Pons (tissue), 1 donor: ENCODE results near the gene SPPL2C.
"Not testable (repeated sequence)": the region's sequence is repeated elsewhere in the genome, so short reads cannot be mapped to it uniquely, and the experiment has no call there.

Experiments
- DNase-seq: peaks from one replicate; pipeline ENCODE4 v3.0.0-alpha.2; 2016; ENCODE audit warnings: low spot score

The SPPL2C gene

DNA sequence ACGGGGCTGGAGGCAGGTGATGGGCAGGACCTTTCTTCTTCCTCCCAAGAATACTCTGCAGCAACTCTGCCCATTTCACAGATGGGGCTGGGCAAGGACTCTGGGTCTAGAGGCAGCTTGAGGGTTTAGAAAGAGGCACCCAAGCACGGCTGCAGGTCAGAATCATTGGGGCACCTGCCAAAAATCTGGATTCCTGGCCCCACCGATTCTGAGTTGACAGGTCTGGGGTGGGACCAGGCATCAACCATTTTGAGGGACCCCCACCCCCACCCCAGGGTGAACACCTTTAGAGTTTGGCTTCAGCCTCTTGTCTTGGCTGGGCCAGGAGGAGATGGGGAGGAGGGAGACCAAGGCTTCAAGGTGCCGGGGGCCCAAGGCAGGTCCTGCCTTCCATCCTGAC, 5.3 kb downstream of the SPPL2C start:
- DNase-seq: no peak

DNA sequence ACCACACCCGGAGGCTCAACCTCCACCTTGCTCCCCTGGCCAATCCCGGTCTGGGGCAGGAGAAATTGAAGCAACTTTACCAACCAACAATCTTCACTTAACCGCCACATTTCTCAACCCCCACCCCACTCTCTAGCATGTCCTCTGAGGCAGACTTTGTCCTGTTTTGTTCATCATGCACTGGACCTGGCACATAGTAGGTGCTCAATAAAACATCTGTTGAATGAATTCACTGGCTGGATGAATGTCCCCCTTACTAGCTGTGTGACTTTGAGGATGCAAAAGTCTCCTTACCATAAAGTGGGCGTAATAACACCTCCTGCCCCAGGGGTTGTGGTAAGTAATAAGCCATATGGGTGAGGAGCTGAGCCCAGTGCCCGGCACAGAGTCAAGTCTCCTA, 5.8 kb downstream of the SPPL2C start:
- DNase-seq: no peak

DNA sequence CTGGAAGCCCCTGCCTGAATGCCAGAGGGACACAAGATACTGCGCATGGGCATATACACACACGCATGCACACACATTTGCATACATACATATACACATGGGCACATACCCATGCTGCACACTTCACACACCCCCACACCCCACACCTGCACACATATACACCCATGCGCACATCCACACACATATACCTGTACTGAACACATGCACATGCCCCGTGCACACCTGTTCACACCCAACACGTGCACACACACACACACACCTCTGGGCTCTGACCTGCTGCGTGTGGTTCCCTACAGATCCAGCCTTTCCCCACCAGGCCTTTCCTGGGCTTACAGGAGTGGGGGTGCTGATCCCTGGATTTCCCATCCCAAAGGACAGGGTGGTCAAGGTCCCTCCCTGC, 6.3 kb downstream of the SPPL2C start:
- DNase-seq: no peak

DNA sequence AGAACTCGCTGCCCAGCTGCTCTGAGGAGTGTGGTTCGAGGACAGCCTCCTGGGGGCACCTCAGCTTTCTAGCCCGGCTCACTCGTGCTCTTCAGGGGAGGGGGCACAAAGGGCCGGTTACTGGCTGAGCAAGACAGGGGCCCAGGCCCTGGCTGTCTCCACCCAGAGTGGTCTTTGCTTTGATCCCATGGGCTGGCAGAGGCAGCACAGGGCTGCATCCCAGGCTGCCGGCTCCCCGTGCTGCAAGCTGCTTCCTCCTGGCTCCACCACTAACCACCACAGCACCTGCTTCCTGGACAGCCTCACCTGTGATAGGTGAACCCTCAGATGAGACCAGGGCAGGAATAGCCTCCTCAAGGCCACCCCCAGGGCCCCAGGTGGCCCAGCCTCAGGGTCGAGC, 6.8 kb downstream of the SPPL2C start:
- no peak for DNase-seq

DNA sequence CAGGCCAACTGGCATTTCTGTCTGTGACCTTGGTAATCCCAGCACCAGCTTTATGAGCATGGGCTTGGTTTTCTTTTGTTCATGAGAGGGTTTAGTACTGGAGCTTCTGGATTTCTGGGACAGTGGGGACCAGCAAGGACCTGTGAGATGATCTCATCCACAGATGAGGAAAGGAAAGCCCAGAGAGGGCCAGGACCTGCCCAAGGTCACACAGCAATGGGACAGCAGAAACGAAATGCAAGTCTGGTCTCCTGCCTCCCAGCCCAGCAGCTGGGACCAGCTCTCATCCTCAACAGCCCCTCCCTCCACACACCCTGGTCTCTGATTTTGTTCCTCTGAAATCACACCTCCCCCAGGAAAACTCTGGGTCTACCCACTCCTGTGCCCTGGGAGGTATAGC, 7.2 kb downstream of the SPPL2C start:
- no peak for DNase-seq

DNA sequence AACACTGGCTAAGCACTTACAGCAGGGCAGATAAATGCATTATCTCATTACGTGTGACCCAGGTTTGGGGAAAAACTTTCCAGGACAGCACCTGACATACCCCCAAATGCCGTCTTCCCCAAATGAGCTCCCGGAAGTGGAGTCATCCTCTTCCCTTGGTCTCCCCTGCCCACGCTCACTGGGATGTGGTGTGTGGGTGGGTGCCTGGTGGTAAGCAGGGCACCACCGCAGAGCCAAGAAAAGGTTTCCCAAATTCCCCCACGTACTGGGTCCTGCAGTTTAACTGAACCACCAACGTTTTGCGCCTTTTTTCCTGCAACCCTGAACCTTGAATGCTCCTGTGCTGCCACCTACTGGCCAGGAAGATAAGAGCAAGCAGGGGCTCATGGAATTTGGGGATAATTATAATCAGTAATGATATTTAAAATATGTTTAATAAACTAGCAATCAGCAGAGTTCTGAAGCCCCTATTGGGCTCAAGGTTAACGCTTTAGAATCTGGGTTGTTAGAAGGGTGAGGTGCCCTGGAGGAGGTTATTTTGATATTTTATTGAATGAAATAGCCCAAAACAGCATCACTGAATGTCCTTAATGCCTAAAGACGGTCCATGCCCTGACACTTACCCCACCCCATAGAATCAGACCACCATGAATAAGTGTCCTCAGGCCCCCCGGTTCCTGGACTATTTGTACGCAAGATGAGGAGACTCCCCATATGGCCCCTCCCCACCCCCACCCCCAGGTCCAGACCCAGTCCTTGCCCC, 8.0 kb downstream of the SPPL2C start:
- peak; percentile 61 for DNase-seq

DNA sequence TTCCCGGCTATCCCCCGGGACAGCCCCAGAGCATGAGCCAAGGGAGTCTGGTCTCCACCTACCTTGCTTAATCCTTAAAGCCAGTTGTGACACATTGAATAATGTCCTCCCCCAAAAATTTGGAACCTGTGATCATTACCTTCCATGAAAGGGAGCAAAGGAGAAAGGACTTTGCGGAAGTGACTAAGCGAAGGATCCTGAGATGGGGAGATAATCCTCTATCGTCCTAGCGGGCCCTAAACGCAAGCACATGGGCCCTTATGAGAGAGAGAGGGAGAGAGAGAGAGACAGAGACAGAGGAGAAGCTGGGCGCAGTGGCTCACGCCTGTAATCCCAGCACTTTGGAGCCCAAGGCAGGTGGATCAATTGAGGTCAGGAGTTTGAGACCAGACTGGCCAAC, 9.5 kb downstream of the SPPL2C start:
- no peak for DNase-seq

DNA sequence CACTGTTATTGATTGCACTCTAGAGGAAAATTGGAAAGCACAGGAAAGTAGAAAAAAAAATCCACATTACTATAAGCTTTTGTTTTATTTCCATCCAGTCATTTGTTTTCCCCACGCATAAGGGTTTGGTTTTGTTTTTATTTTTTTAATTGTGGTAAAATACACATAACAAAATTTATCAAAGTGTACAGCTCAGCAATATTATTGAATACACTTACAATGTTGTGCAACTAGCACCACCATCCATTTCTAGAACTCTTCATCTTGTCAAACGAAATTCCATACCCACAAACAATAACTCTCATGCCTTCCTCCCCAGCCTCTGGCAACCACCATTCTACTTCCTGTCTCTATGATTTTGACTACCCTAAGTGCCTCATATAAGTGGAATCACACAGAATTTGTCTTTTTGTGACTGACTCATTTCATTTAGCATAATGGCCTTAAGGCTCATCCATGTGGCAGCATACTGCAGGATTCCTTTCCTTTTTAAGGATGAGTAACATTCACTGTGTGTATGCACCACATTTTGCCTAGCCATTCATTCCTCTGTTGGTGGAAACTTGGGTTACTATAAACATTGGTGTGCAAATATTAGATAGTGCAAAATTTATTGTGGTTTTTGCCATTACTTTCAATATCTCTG, 11.1 kb downstream of the SPPL2C start:
- no peak for DNase-seq

DNA sequence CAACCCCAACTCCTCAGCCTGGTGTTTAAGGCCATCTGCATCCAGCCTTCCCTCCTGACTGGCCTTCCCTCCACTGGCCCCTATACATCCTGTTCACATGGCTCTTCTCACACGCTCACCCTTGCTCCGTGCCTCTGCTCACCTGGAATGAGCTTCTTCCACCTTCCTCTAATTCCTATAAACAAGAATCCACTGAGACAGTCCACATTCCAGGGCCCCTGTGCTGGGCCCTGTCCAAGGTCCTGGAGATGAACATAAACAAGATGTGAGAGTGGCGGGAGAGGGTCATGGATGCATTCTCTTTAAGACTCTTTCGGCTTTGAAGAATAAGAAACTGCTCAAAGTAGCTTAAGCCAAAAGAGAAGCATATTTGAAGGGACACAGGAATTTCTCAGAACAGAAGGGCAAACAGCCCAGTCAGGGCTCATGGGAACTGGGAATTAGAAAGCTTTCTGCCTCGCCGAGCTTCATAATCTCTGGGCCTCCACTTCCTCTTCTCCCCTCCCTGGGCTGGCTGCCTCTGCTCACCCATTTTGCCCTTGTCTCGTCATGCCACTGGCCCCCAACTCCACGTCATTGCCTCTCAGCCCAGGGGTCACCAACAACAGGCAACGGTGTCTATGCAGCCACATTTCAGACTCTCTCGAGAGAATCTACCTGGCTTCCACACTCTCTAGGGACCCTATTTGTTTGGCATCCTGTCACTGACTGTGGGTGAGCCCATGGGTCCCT, 13.5 kb downstream of the SPPL2C start:
- DNase-seq: peak; percentile 16

DNA sequence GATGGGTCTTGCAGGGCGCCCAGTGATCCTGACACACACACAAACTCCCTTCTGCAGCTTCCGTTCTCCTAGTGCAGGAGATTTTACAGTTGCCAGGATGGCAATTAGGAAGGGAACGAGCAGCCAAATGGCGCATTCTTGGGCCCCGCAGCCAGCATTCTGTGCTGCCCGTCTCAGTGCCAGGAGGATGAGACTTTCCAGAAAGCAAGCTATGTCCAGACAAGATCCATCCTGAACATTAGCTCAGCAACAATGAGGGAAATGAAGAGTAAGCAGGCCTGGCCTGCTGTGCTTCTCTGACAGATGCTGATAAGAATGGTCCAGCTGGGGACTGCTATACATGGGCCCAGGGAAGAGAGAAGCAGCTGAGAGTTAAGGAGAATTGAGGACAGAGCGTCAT, 16.5 kb downstream of the SPPL2C start:
- DNase-seq: peak; percentile 21

DNA sequence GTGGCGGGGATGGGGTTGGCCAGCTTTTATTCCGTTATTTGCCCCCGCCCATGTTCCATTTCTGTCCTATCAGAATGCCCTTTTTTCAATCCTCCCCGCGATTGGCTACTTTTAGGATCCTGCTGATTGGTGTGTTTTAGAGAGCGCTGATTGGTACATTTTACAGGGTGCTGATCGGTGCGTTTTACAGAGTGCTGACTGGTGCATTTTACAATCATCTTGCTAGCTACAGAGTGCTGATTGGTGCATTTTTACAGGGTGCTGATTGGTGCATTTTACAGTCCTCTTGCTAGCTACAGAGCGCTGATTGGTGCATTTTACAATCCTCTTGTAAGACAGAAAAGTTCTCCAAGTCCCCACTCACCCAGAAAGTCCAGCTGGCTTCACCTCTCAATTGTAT, 17.4 kb downstream of the SPPL2C start:
- DNase-seq: not testable (repeated sequence)

DNA sequence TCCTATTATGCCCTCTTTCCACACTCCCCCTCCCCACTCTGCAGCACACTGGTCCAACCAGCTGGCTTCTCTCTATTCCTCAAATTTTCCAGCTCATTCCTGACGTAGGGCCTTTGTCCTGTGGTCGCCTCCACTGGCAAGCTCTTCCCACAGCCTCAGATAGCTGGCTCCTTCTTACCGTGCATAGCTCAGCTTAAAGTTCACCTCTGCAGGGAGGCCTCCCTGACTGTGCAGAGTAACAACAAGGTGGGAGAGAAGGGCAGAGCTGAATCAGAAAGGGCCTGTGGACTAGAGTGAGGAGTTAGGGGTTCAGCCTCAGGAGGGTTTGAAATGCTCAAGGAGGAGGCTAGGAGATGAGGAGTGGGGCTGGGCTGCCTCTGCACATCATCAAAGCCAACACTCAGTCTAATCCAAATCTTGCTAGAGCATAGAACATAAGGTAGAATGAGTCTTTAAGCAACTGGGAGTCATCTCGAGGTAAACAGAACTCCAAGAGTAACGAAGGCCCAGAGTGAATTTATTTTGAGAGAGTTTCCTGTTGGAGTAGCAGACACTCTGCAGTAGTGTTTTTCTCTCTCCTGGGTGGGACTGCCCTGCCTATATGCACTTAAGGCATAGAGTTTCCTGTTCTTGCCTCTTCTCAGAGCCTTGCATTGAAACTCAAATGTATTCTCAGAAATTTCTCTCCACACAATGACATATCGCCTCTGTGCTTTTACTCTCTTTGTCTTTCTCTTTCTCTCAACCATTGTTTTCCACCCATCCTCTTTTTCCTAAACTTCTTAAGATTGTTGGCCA, 19.4 kb downstream of the SPPL2C start:
- no peak for DNase-seq

DNA sequence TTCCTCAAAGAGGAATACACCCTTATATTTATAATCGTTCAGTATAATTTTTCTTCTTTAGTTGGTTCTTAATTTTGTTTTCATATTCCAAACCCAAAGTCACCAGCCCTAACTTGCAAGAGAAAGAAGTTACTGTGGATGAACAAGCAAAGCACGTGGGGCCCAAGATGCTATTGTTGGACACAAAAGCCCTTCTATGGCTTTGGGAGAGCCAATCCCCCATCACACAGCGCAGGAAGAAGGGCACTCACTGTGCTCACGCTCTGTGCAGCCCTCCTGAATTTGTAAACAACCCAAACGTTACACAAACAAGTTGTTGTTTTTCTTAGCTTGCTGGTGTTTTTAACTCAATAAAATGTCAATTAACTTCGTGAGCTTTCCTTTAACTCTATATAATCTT, 22.5 kb downstream of the SPPL2C start:
- DNase-seq: peak; percentile 91

DNA sequence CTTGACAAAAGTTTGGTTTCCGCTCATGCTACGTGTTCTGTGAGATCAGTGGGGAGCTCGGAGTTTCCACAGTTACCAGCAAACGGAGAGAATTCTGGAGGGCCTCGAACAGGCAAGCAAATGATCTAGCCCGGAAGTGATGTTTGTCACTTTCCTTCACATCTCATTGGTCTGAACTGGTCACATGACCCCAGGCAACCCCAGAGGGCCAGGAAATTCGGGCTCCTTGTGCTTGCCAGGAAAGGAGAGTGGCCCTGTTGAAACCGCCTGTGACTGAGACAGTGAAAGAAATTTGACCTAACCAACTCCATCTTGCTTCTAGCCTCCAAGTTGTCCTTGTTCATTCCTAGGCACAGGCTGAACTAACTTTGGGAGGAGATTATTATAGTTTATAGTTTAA, 23.0 kb downstream of the SPPL2C start:
- DNase-seq: no peak

DNA sequence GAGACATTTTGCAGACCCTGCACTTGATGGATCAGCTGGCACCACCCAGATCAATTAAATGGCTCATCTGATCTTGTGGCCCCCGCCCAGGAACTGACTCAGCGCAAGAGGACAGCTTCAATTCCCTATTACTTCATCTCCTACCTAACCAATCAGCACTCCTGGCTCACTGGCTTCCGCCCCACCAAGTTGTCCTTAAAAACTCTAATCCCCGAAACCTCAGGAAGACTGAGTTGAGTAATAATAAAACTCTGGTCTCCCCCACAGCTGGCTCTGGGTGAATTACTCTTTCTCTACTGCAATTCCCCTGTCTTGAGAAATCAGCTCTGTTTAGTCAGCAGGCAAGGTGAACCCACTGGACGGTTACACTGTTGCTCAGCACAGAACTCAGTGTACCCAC, 23.6 kb downstream of the SPPL2C start:
- DNase-seq: no peak

DNA sequence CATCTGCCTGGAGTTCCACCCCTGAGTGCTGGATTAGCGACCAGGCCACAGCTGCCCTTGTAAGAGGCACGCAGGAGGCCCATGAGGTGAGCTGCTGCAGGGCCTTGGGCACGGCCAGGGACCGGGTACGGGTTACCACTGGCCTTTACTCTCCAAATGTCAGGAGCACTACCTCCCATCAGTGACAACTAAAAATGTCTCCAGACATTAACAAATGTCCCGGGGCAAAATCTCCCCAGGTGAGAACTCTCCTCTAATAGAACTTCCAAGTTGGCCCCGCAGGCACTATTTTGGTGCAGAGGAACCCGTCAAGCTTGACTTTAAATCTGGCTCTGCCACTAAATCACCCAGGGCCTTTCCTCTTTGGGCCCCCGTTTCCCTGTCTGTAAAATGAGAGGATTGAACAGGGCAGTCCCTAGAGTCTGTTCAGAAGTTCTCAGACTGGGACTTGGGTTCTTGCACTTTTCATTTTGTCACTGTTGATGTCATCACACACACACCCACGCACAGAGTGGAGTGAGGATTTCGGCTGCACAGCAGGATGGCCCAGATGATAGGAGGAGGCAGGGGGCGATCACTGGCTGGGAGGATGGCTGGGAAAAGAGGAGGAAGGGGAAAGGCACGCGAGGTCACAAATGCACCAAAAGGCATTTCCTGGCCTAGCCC, 25.1 kb downstream of the SPPL2C start:
- DNase-seq: no peak

DNA sequence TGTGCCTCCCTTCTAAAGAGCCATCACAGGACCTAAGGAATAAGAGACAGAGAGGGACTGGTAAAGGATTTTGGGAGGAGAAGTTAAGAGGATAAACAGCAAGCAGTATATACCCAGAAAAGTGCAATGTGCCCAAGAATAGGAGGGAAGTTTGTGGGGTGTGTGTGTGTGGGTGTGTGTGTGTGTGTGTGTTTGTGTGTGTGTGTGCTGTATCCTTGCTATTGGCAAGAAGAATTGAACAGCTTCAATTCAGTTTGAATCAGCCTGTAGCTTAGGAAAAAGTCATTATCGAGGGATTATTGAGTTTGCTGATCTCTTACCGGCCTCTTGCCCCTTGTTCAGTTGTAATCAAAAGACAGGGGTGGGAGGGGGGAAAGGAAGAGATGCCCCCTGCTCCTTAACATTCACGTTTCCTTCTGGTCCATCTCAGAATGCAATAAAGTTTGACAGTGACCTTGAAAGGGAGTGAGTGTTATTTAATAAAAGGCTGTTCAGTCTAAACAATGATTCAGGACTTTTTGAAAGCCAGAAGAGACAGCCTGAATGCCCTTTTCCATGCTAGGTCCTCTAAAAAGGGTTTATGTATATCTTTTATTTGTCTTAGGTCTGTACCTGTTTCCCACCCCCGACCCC, 25.8 kb downstream of the SPPL2C start:
- DNase-seq: no peak

DNA sequence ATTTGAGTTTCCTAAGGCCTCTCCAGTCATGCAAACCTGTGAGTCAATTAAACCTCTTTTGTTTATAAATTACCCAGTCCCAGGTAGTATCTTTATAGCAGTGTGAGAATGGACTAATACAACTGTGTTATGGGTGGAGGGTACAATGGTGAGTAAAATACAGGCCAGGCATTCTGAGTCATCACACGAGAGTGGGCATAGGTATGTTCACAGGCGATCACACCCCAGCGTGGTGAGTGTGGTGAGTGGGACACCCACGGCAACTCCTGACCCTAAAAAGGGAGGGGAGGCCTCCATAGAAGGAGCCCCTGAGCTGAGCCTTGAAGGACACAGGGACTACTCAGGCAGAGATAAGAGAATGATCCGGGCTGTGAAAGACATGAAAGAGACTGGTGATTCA, 27.0 kb downstream of the SPPL2C start:
- DNase-seq: no peak

DNA sequence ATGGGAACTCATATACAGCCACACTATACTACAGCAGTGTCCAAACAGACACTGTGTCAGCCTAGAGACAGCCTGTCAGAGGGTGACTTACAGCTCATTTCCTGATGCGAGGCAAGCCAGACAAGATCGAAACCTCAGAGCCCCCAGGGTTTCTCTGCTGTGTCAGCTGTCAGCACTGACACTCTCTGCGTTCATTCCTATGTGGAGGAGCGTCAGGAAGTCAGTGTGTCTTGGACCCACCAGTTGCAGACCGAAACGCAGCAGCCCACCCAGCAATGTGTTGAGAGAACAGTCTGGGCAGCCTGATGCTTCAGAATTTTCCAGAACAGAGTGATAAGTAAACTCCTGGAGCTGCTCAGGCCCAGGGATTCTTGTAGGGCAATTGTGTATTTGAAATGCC, 29.0 kb downstream of the SPPL2C start:
- no peak for DNase-seq

DNA sequence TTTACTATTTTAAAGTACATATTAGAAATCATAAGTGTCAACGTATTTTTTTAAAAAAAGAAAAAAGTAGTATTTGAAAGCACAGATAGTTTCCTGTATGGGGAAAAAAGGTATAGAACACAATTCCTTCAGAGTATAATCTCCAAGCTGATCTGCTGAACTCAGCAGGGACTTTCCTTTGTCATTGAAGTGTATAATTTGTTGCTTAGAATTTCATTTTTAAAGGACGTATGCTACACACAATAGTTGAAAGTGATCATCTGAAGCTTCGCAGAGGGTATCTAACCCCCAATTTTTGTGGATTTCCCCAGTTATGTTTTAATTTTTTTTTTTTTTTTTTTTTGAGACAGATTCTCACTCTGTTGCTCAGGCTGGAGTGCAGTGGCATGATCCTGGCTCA, 29.5 kb downstream of the SPPL2C start:
- DNase-seq: no peak

DNA sequence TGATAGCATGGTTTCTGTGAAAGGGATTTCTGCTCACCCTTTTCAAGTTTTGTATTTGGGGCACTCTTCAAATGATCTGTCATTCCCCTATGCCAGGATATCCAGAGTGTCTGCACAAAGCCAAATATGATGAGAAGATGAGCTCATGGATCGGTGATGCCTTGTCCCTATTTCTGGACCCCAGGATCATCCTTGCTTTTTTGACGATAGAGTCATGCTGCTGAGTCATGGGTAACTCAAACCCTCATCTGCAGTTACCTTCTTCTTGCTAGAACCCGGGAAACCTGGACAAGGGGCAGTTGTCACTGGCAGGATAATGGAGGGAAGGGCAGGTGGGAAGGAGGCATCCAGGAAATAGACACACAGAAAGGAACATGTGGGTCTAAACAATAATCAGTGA, 31.9 kb downstream of the SPPL2C start:
- DNase-seq: no peak
